ENCODE measurements around the gene ARMH2.

GRCh38 chr6:24833711-24834386 lies 35.1 kb upstream of the ARMH2 start:
- TF ChIP-seq POLR2AphosphoS5 (IDR thresholded peaks at IDR 0.05; ENCODE audit: low read depth, low read length) (no peak), REST (IDR thresholded peaks at IDR 0.05; ENCODE audit: insufficient read depth in 1 of 2, low read depth in 2 of 2, low read length in 2 of 2) (no peak), TAF1 (IDR thresholded peaks at IDR 0.05; ENCODE audit: borderline replicate concordance, insufficient read depth, low read length) (no peak), SIN3A (IDR thresholded peaks at IDR 0.05; ENCODE audit: borderline replicate concordance, insufficient read depth, low read length) (no peak), FOXP2 (optimal IDR thresholded peaks at IDR 0.05; ENCODE audit: borderline replicate concordance, extremely low read depth, extremely low read length, insufficient read depth) (no peak)

Measured in PFSK-1 (cell line).